SH-SY5Y (cell line): ENCODE data around the gene XXYLT1.

Experiments
- GATA2 ChIP-seq: IDR thresholded peaks from 2 replicates; pipeline ENCODE4 v1.6.1; 2011; ENCODE audit warnings: mild to moderate bottlenecking, low read depth, low read length
- GATA3 ChIP-seq: IDR thresholded peaks from 2 replicates; pipeline ENCODE4 v1.6.1; 2011; ENCODE audit warnings: low read depth, mild to moderate bottlenecking, low read length, moderate library complexity

- TF ChIP-seq GATA2 (no peak), GATA3 (no peak)
Measured at GRCh38 chr3:195247863-195248189, 23.1 kb downstream of the XXYLT1 start.
